Stimulated activated CD8-positive, alpha-beta memory T cell treated with anti-CD3 and anti-CD28 coated beads, Interleukin-4, amount 100 ng/mL, for 48 hours (primary cell): ENCODE results near the gene PPFIA4.

Experiments
- DNase-seq: peaks from one replicate; pipeline ENCODE4 v3.0.0-alpha.2; 2020

Gene PPFIA4

GRCh38 chr1:203085528-203086406 is 59.5 kb downstream of the PPFIA4 start, which contains the start of gene MYOG:
TSS of gene MYOG (minus strand) at chr1:203086012. CDS start at chr1:203085961, 51 bp downstream.
- no peak for DNase-seq

GRCh38 chr1:203086992-203087763 is 60.9 kb downstream of the PPFIA4 start:
- DNase-seq, result no peak

GRCh38 chr1:203088441-203088840 is 62.1 kb downstream of the PPFIA4 start:
- DNase-seq, result no peak

GRCh38 chr1:203089001-203089650 is 62.8 kb downstream of the PPFIA4 start:
- DNase-seq, result no peak

- DNase-seq, result no peak
Measured at GRCh38 chr1:203089651-203090045, 63.4 kb downstream of the PPFIA4 start.

- DNase-seq, result no peak
Measured at GRCh38 chr1:203090421-203091198, 64.3 kb downstream of the PPFIA4 start.

GRCh38 chr1:203091199-203091477 is 64.8 kb downstream of the PPFIA4 start:
- DNase-seq, result no peak

GRCh38 chr1:203091761-203092330 is 65.6 kb downstream of the PPFIA4 start:
- no peak for DNase-seq

GRCh38 chr1:203093754-203094410 is 67.6 kb downstream of the PPFIA4 start:
- DNase-seq, result no peak

- no peak for DNase-seq
Measured at GRCh38 chr1:203095061-203095690, 68.9 kb downstream of the PPFIA4 start.

- DNase-seq, result no peak
Measured at GRCh38 chr1:203096566-203096965, 70.3 kb downstream of the PPFIA4 start.

- DNase-seq, result no peak
Measured at GRCh38 chr1:203097001-203097400, 70.7 kb downstream of the PPFIA4 start.

- no peak for DNase-seq
Measured at GRCh38 chr1:203098445-203098844, 72.2 kb downstream of the PPFIA4 start.

GRCh38 chr1:203098914-203099520 is 72.7 kb downstream of the PPFIA4 start:
- DNase-seq, result no peak

- no peak for DNase-seq
Measured at GRCh38 chr1:203099805-203100515, 73.7 kb downstream of the PPFIA4 start.

GRCh38 chr1:203100516-203100869 is 74.2 kb downstream of the PPFIA4 start:
- no peak for DNase-seq

GRCh38 chr1:203101813-203102634 is 75.7 kb downstream of the PPFIA4 start:
- no peak for DNase-seq

GRCh38 chr1:203103216-203103615 is 76.9 kb downstream of the PPFIA4 start:
- DNase-seq, result no peak

GRCh38 chr1:203103829-203104495 is 77.7 kb downstream of the PPFIA4 start:
- DNase-seq, result no peak
